SK-N-SH (cell line): Measurements from ENCODE around the gene NPIPB6. TPM values are rescaled to one million over a fixed set of nuclear protein-coding genes. Genes with fewer than 3 reads are reported as not detected.

Experiments used
- CTCF ChIA-PET: fragments of 300-600, 350-600 bp; formaldehyde crosslinking; extraction: SDS; loops from one replicate; lab custom pipeline; 2021; lab: Yijun Ruan, JAX
- POLR2A ChIA-PET: fragments of 350-600 bp; sonication (Branson Sonifier 250); formaldehyde crosslinking; extraction: SDS; loops from one replicate; lab custom pipeline; 2020; ENCODE audit warnings: antibody characterized with exemption, inconsistent platforms; lab: Yijun Ruan, JAX
- DNase-seq: peaks from one replicate; pipeline ENCODE4 v3.0.0; 2012
- H2AFZ ChIP-seq: fragments of 200-600 bp; sonication (generic); 2 replicates; pipeline ENCODE4 v1.8.1; 2016; ENCODE audit warnings: antibody characterized with exemption, mild to moderate bottlenecking, low read depth
- H3F3A ChIP-seq: fragments of 200-600 bp; sonication (generic); replicated peaks from 2 replicates; pipeline ENCODE3; 2016; ENCODE audit warnings: antibody characterized with exemption, mild to moderate bottlenecking; ENCODE audit not compliant: insufficient read depth
- H3K27ac ChIP-seq, 2 experiments: fragments of 200-500 bp in 1 of 2; fragments of 200-600 bp in 1 of 2; sonication (Bioruptor generic) in 1 of 2; sonication (generic), shearing (Covaris generic) in 1 of 2; 2 replicates each; pipeline versions ENCODE4 v1.5.1 to v1.6.1; 2014 to 2016; ENCODE audit warnings: low read depth in 2 of 2, inconsistent platforms in 1 of 2, low read length in 1 of 2, mild to moderate bottlenecking in 1 of 2, mixed read lengths in 1 of 2
- H3K27me3 ChIP-seq: fragments of 200-600 bp; sonication (generic), shearing (Covaris generic); 2 replicates; pipeline ENCODE4 v1.6.1; 2016; ENCODE audit warnings: mixed run types; ENCODE audit not compliant: insufficient read depth
- H3K36me3 ChIP-seq, 2 experiments: fragments of 200-500 bp in 1 of 2; fragments of 200-600 bp in 1 of 2; sonication (Bioruptor generic) in 1 of 2; sonication (generic) in 1 of 2; replicated peaks in 1 of 2; 2 replicates each; pipeline versions ENCODE3 to v1.5.1; 2014 to 2016; ENCODE audit warnings: low read length in 1 of 2, mild to moderate bottlenecking in 1 of 2; ENCODE audit not compliant: insufficient read depth in 2 of 2, control insufficient read depth in 1 of 2
- H3K4me1 ChIP-seq, 2 experiments: fragments of 200-500 bp in 1 of 2; fragments of 200-600 bp in 1 of 2; sonication (Bioruptor generic) in 1 of 2; sonication (generic), shearing (Covaris generic) in 1 of 2; 2 replicates each; pipeline versions ENCODE4 v1.5.1 to v1.6.1; 2014 to 2016; ENCODE audit warnings: low read depth in 1 of 2, low read length in 1 of 2, mixed run types in 1 of 2; ENCODE audit not compliant: insufficient read depth in 2 of 2, control insufficient read depth in 1 of 2
- H3K4me2 ChIP-seq: fragments of 200-600 bp; sonication (generic), shearing (Covaris generic); 2 replicates; pipeline ENCODE4 v1.6.1; 2017; ENCODE audit warnings: mixed run types
- H3K4me3 ChIP-seq, 2 experiments: fragments of 200-500 bp in 1 of 2; fragments of 200-600 bp in 1 of 2; sonication (Bioruptor generic) in 1 of 2; sonication (generic), shearing (Covaris generic) in 1 of 2; 2 replicates each; pipeline versions ENCODE4 v1.5.1 to v1.8.1; 2014 to 2016; ENCODE audit warnings: low read depth in 2 of 2, inconsistent platforms in 1 of 2, low read length in 1 of 2, mild to moderate bottlenecking in 1 of 2, mixed read lengths in 1 of 2, moderate library complexity in 1 of 2
- H3K79me2 ChIP-seq: fragments of 200-600 bp; sonication (generic); 2 replicates; pipeline ENCODE4 v1.8.1; 2017; ENCODE audit warnings: mild to moderate bottlenecking; ENCODE audit not compliant: insufficient read depth
- H3K9ac ChIP-seq: fragments of 200-600 bp; sonication (generic); 2 replicates; pipeline ENCODE4 v1.6.1; 2017; ENCODE audit warnings: mixed run types
- H3K9me2 ChIP-seq: fragments of 200-600 bp; sonication (generic); 2 replicates; pipeline ENCODE4 v1.6.1; 2017; ENCODE audit warnings: mixed run types
- H3K9me3 ChIP-seq: fragments of 200-600 bp; sonication (generic); 2 replicates; pipeline ENCODE4 v1.6.1; 2017; ENCODE audit warnings: mixed run types, mild to moderate bottlenecking, moderate library complexity
- H4K20me1 ChIP-seq: fragments of 200-600 bp; sonication (generic); 2 replicates; pipeline ENCODE4 v1.6.1; 2017; ENCODE audit warnings: mild to moderate bottlenecking, mixed run types; ENCODE audit not compliant: insufficient read depth
- CHD2 ChIP-seq: fragments of 150-350 bp; IDR thresholded peaks from 2 replicates; pipeline ENCODE4 v1.6.1; 2018; ENCODE audit warnings: low read length; ENCODE audit not compliant: partially characterized antibody
- CTCF ChIP-seq: fragments of 200-600 bp; sonication (generic); IDR thresholded peaks from 2 replicates; pipeline ENCODE4 v1.6.1; 2017; ENCODE audit warnings: antibody characterized with exemption, mild to moderate bottlenecking, moderate library complexity
- FOXJ3 ChIP-seq: sonication (generic); formaldehyde crosslinking; IDR thresholded peaks from 2 replicates; pipeline ENCODE4 v1.5.1; 2020; ENCODE audit warnings: mild to moderate bottlenecking, missing genetic modification reagents
- GATA2 ChIP-seq: sonication (generic); formaldehyde crosslinking; IDR thresholded peaks from 2 replicates; pipeline ENCODE4 v1.5.0; 2020; ENCODE audit warnings: mild to moderate bottlenecking, missing genetic modification reagents
- JUND ChIP-seq: IDR thresholded peaks from 2 replicates; pipeline ENCODE4 v1.4.0; 2012
- MAX ChIP-seq: IDR thresholded peaks from 2 replicates; pipeline ENCODE4 v1.4.0; 2012; ENCODE audit warnings: low read depth
- RAD21 ChIP-seq: IDR thresholded peaks from 2 replicates; pipeline ENCODE4 v1.6.1; 2012; ENCODE audit warnings: mild to moderate bottlenecking, low read length
- RCOR1 ChIP-seq: fragments of 150-350 bp; IDR thresholded peaks from 2 replicates; pipeline ENCODE4 v1.6.1; 2017; ENCODE audit warnings: antibody characterized with exemption, low read length
- SMC3 ChIP-seq: IDR thresholded peaks from 2 replicates; pipeline ENCODE4 v1.6.1; 2012; ENCODE audit warnings: low read depth, low read length, improper control_type of control experiment
- TAF1 ChIP-seq: IDR thresholded peaks from 2 replicates; pipeline ENCODE4 v1.6.1; 2012; ENCODE audit warnings: low read depth, mild to moderate bottlenecking, low read length, moderate library complexity, borderline replicate concordance
- USF1 ChIP-seq: IDR thresholded peaks from 2 replicates; pipeline ENCODE4 v1.4.0; 2012; ENCODE audit warnings: low read depth, borderline replicate concordance
- WGBS: methylation state at CpG from one replicate; pipeline ENCODE4 v1.1.6; 2017; ENCODE audit warnings: low lambda C conversion rate; 5-methylcytosine and 5-hydroxymethylcytosine counted together
- polyA plus RNA-seq, 3 experiments: library from polyadenylated mRNA; depleted of rRNA; stranded (reverse); fragments of >200 nt; gene quantifications; 2 replicates each; pipeline ENCODE4 v1.2.3, GENCODE V29; 2012

Gene NPIPB6
- polyA plus RNA-seq, 1 of the 3 experiments (the other 2 are of a cell fraction): 0.35 TPM

- Histone ChIP-seq H2AFZ (no peak overlapping the region), H3K27ac (no peak overlapping the region)
- CTCF ChIA-PET: interaction anchor here (0.7 to 15.8 kb wide), 14 partner anchors 9 to 111 kb away, joined by 3 to 302 read pairs (median 4); partner anchors contain the start of gene SBK1
Measured at GRCh38 chr16:28321700-28322411, 41.5 kb downstream of the NPIPB6 start.

GRCh38 chr16:28320741-28321140 is 42.6 kb downstream of the NPIPB6 start:
- no peaks in the 10 kb centered on the region for H3K79me2 ChIP-seq
- H3K4me3 ChIP-seq: no peak overlapping the region
- no peak overlapping the region for H3K4me2 ChIP-seq
- ChIA-PET POLR2A (interaction anchor here (0.6 to 0.8 kb wide), 2 partner anchors 29 to 59 kb away, joined by 3 to 9 read pairs; partner anchors contain the start of gene SBK1), CTCF (interaction anchor here (1.0 to 15.8 kb wide), 4 partner anchors 8 to 47 kb away, joined by 4 to 302 read pairs (median 10); partner anchors contain the start of gene SBK1)
- WGBS: 95% methylated on average over 29 of the region's 49 CpGs
- H3K36me3 ChIP-seq: no peaks in the 10 kb centered on the region
- no peak overlapping the region for H3K27ac ChIP-seq
- TF ChIP-seq CHD2: no peak
- TF ChIP-seq GATA2 (CRISPR knock-in tag): no peak
- no peak for TF ChIP-seq FOXJ3 (CRISPR knock-in tag)
- no peak for TF ChIP-seq JUND
- TF ChIP-seq TAF1: no peak
- no peak for TF ChIP-seq RCOR1
- no peak overlapping the region for H2AFZ ChIP-seq
- H3K9me3 ChIP-seq: no peaks in the 10 kb centered on the region
- no peaks in the 10 kb centered on the region for H3K9me2 ChIP-seq
- no peak overlapping the region for H3K9ac ChIP-seq
- no peaks in the 10 kb centered on the region; a peak in 1 of 4 replicates for H3K4me1 ChIP-seq
- no peaks in the 10 kb centered on the region for H3F3A ChIP-seq
- no peaks in the 10 kb centered on the region for H3K27me3 ChIP-seq
- no peak for DNase-seq
- no peaks in the 10 kb centered on the region for H4K20me1 ChIP-seq

More at GRCh38 chr16:28321700-28322411, 41.5 kb downstream of the NPIPB6 start:
- Histone ChIP-seq H3K4me1 (no peaks in the 10 kb centered on the region; a peak in 1 of 4 replicates), H3K9me3 (no peaks in the 10 kb centered on the region), H3K4me3 (no peak overlapping the region; a peak in 1 of 4 replicates), H3K27me3 (no peaks in the 10 kb centered on the region), H3K9ac (no peak overlapping the region), H3K4me2 (no peak overlapping the region), H3K36me3 (no peaks in the 10 kb centered on the region), H3K79me2 (no peaks in the 10 kb centered on the region), H3F3A (no peaks in the 10 kb centered on the region), H4K20me1 (no peaks in the 10 kb centered on the region), H3K9me2 (no peaks in the 10 kb centered on the region)
- DNase-seq: peak; percentile 80
- TF ChIP-seq MAX (no peak), USF1 (no peak), RAD21 (peak; percentile 42; the same call in 1 of the 2 replicates), CTCF (peak; percentile 79), SMC3 (peak; percentile 58)
- 50% methylated on average over 12 of the region's 20 CpGs for WGBS
- POLR2A ChIA-PET: no interaction called here
